Adipocyte (in vitro differentiated cells): ENCODE data around the gene ADCY1.
"Not testable (repeated sequence)": the region's sequence is repeated elsewhere in the genome, so short reads cannot be mapped to it uniquely, and the experiment has no call there.

Experiments used
- DNase-seq: peaks from one replicate; pipeline ENCODE4 v3.0.0-alpha.2; 2015; ENCODE audit warnings: low read depth
- H3K27me3 ChIP-seq: replicated peaks from 2 replicates; pipeline ENCODE4 v1.7.0; 2013; ENCODE audit warnings: mild to moderate bottlenecking, low read length, moderate library complexity; ENCODE audit not compliant: control insufficient read depth, insufficient read depth
- H3K36me3 ChIP-seq: 2 replicates; pipeline ENCODE4 v1.7.0; 2013; ENCODE audit warnings: low read length, mild to moderate bottlenecking, moderate library complexity; ENCODE audit not compliant: control insufficient read depth, insufficient read depth, severe bottlenecking
- H3K4me1 ChIP-seq: 2 replicates; pipeline ENCODE4 v1.7.0; 2013; ENCODE audit warnings: mild to moderate bottlenecking, low read length, moderate library complexity; ENCODE audit not compliant: control insufficient read depth, insufficient read depth
- H3K4me3 ChIP-seq: 2 replicates; pipeline ENCODE4 v1.7.0; 2013; ENCODE audit warnings: mild to moderate bottlenecking, low read length, moderate library complexity
- H3K9ac ChIP-seq: 2 replicates; pipeline ENCODE4 v1.7.0; 2013; ENCODE audit warnings: mild to moderate bottlenecking, low read length, moderate library complexity
- H3K9me3 ChIP-seq: 2 replicates; pipeline ENCODE4 v1.7.0; 2013; ENCODE audit warnings: mild to moderate bottlenecking, low read length, moderate library complexity; ENCODE audit not compliant: control insufficient read depth

The ADCY1 gene

GRCh38 chr7:45573661-45574415, at the start of gene ADCY1:
TSS of gene ADCY1 (plus strand) at chr7:45574368. CDS start at chr7:45574544, 176 bp downstream.
- Histone ChIP-seq H3K4me3 (peak within 1 kb of the TSS; percentile 82), H3K9me3 (no peaks in the 10 kb centered on the region), H3K36me3 (no peaks in the 10 kb centered on the region), H3K27me3 (peaks cover 50% of the 10 kb centered on the region), H3K4me1 (peaks cover 22% of the 10 kb centered on the region), H3K9ac (peak within 1 kb of the TSS; percentile 75)
- DNase-seq, result no peak

- Histone ChIP-seq H3K9ac (no peak overlapping the region), H3K4me3 (no peak overlapping the region), H3K36me3 (no peaks in the 10 kb centered on the region), H3K9me3 (peaks cover 32% of the 10 kb centered on the region), H3K27me3 (peaks cover 12% of the 10 kb centered on the region), H3K4me1 (no peaks in the 10 kb centered on the region)
- no peak for DNase-seq
Observed at GRCh38 chr7:45524445-45524844, 49.7 kb upstream of the ADCY1 start.

DNA sequence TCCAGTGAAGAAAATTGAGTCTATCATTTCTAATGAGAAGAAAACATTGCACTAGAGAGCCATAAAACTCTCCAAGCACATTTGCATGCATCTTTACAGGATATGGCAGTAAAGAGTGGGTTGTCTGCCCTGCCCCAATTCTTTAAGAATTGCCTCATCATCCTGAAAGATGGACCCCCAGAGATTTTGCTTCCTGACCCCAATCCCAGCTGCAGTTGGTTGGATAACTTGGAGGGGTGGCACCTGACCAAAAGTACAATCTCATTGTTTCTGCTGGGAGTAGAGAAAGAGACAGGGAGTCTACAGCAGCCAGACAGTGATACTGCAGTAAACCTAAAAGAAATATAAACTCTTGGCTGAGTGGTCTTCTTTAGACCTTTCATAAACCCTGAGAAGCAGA, 49.1 kb upstream of the ADCY1 start:
- no peaks in the 10 kb centered on the region for H3K4me1 ChIP-seq
- no peak overlapping the region for H3K4me3 ChIP-seq
- H3K36me3 ChIP-seq, result no peaks in the 10 kb centered on the region
- H3K27me3 ChIP-seq, result peaks cover 12% of the 10 kb centered on the region
- DNase-seq, result no peak
- no peak overlapping the region for H3K9ac ChIP-seq
- H3K9me3 ChIP-seq, result peaks cover 28% of the 10 kb centered on the region

GRCh38 chr7:45543473-45543872, 30.7 kb upstream of the ADCY1 start:
- peaks cover 5% of the 10 kb centered on the region for H3K4me1 ChIP-seq
- no peak for DNase-seq
- H3K9ac ChIP-seq, result no peak overlapping the region
- peaks cover 41% of the 10 kb centered on the region for H3K9me3 ChIP-seq
- no peaks in the 10 kb centered on the region for H3K27me3 ChIP-seq
- no peak overlapping the region for H3K4me3 ChIP-seq
- H3K36me3 ChIP-seq, result no peaks in the 10 kb centered on the region

GRCh38 chr7:45545105-45545710, 29.0 kb upstream of the ADCY1 start:
- not testable (repeated sequence) for H3K36me3 ChIP-seq, H3K9ac ChIP-seq, DNase-seq, H3K4me1 ChIP-seq, H3K4me3 ChIP-seq, H3K27me3 ChIP-seq
- peaks cover 24% of the 10 kb centered on the region for H3K9me3 ChIP-seq

- not testable (repeated sequence) for H3K9ac ChIP-seq, H3K4me3 ChIP-seq, H3K27me3 ChIP-seq, H3K36me3 ChIP-seq, DNase-seq, H3K4me1 ChIP-seq
- H3K9me3 ChIP-seq, result peaks cover 15% of the 10 kb centered on the region
Observed at GRCh38 chr7:45548917-45549316, 25.3 kb upstream of the ADCY1 start.

GRCh38 chr7:45563401-45563800, 10.8 kb upstream of the ADCY1 start:
- DNase-seq, result no peak
- Histone ChIP-seq H3K9ac (no peak overlapping the region), H3K36me3 (no peaks in the 10 kb centered on the region), H3K4me3 (no peak overlapping the region), H3K9me3 (peaks cover 16% of the 10 kb centered on the region), H3K4me1 (peaks cover 11% of the 10 kb centered on the region), H3K27me3 (peaks cover 45% of the 10 kb centered on the region)

- no peak for DNase-seq
- Histone ChIP-seq H3K4me1 (peaks cover 11% of the 10 kb centered on the region), H3K9me3 (peaks cover 15% of the 10 kb centered on the region), H3K27me3 (peaks cover 51% of the 10 kb centered on the region), H3K4me3 (peak overlapping the region; percentile 38), H3K9ac (no peak overlapping the region), H3K36me3 (no peaks in the 10 kb centered on the region)
Observed at GRCh38 chr7:45563941-45564461, 10.2 kb upstream of the ADCY1 start.

DNA sequence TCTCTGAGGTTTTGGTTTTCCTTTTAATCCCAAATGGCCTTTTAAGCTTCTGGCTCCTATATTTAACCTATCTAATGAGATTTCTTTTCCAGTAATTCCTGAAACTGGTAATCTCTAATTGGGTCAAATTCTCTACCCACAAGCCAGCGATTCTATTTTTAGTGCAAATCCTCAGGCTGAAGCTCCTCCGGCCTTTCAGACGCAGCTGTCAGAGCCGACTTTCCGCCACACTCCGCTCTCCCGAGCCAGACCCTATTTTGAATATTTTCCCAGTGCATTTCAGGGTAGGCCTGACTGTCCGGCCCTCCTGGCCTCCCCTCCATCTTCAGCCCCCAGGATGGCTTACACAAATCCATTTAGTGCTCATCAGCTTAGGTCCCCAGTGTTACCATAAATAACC, 9.7 kb upstream of the ADCY1 start:
- Histone ChIP-seq H3K36me3 (no peaks in the 10 kb centered on the region), H3K27me3 (peaks cover 56% of the 10 kb centered on the region), H3K9ac (peak overlapping the region; percentile 40), H3K9me3 (peaks cover 11% of the 10 kb centered on the region), H3K4me3 (peak overlapping the region; percentile 38), H3K4me1 (peaks cover 11% of the 10 kb centered on the region)
- DNase-seq, result no peak

DNA sequence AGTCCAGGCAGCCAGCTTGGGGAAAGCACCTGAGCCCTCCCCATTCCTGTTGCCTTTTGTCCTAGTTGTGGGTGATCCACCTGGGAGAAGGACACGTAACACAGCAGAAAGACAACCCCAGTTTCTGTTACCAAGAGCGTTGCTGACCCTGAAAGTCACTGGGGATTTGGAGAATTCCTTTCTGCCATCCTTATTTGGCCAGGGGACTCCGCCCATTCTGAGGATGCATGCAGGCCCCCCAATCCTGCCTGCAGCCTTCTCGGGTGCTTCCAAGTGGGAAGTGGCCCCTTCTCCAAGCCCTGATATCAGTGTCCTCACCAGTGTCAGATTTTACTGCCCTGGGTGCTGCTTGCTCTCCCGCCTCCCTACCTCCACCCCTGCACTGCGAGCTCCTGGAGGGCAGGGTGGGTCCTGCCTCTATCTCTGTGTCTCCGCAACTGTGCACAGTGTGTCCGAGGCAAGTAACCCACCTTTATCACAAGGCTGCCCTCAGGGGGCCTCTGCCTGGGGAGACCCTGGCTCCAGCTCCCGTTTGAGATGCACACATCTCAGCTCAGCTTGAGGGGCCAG, 9.2 kb upstream of the ADCY1 start:
- peaks cover 60% of the 10 kb centered on the region for H3K27me3 ChIP-seq

DNA sequence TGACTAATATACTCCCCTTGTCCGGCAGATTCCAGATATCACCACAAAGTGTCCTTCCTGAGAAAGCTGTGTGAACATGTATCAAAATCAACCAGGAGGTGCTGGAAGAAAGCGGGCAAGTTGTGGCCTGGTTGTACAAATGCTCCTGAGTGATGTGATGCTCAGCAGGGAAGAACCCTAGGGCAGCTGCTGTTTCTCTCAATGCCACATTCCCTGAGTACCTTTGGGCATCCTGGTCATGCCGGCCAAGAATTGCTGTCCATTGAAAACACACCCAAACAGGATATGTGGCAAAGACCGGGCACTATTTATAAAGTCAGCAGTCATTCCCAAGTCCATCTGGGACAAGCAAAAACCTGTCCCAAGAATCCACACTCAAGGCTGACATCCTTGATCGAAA, 7.8 kb upstream of the ADCY1 start:
- Histone ChIP-seq H3K9me3 (no peaks in the 10 kb centered on the region), H3K9ac (no peak overlapping the region), H3K4me1 (peaks cover 11% of the 10 kb centered on the region), H3K4me3 (no peak overlapping the region), H3K36me3 (no peaks in the 10 kb centered on the region), H3K27me3 (peaks cover 62% of the 10 kb centered on the region)
- DNase-seq, result no peak

More for the DNA sequence above, 9.2 kb upstream of the ADCY1 start:
- no peak for DNase-seq
- H3K36me3 ChIP-seq, result no peaks in the 10 kb centered on the region
- peak overlapping the region; percentile 38 for H3K4me3 ChIP-seq
- peaks cover 6% of the 10 kb centered on the region for H3K9me3 ChIP-seq
- H3K4me1 ChIP-seq, result peaks cover 11% of the 10 kb centered on the region
- peak overlapping the region; percentile 40 for H3K9ac ChIP-seq
